Common myeloid progenitor, CD34-positive (primary cell): ENCODE results near the gene PFDN5.

ENCODE experiments used
- CTCF ChIA-PET: fragments of 350-600 bp; sonication (Branson Sonifier 250); formaldehyde crosslinking; loops from one replicate; lab custom pipeline; 2021; ENCODE audit warnings: antibody characterized with exemption; lab: Charles Lee
- POLR2A ChIA-PET: fragments of 350-600 bp; sonication (Branson Sonifier 250); formaldehyde crosslinking; loops from one replicate; lab custom pipeline; 2021; ENCODE audit warnings: antibody characterized with exemption; lab: Charles Lee
- DNase-seq, 3 donors: peaks; one replicate each; pipeline versions ENCODE4 v3.0.0 to v3.0.0-alpha.2; 2013
- H3K27ac ChIP-seq, 2 experiments: 1 replicate in 1 of 2; 2 replicates in 1 of 2; pipeline ENCODE4 v1.7.0; 2013; ENCODE audit warnings: inconsistent platforms in 2 of 2, low read length in 2 of 2, mild to moderate bottlenecking in 2 of 2, low read depth in 1 of 2, moderate library complexity in 1 of 2; ENCODE audit not compliant: severe bottlenecking in 2 of 2, insufficient read depth in 1 of 2, poor library complexity in 1 of 2
- H3K27me3 ChIP-seq, 5 experiments: replicated peaks in 2 of 5; 1 replicate in 3 of 5; 2 replicates in 2 of 5; pipeline versions ENCODE4 v1.6.1 to v1.7.0; 2013; ENCODE audit warnings: low read length in 4 of 5, mild to moderate bottlenecking in 2 of 5, moderate library complexity in 2 of 5, inconsistent platforms in 1 of 5; ENCODE audit not compliant: insufficient read depth in 5 of 5, control insufficient read depth in 4 of 5
- H3K36me3 ChIP-seq, 4 experiments: 1 replicate in 2 of 4; 2 replicates in 2 of 4; pipeline versions ENCODE4 v1.6.1 to v1.7.0; 2013; ENCODE audit warnings: low read length in 3 of 4, control low read depth in 1 of 4, mild to moderate bottlenecking in 1 of 4; ENCODE audit not compliant: control insufficient read depth in 4 of 4, insufficient read depth in 4 of 4
- H3K4me1 ChIP-seq, 4 experiments: 1 replicate in 3 of 4; 2 replicates in 1 of 4; pipeline versions ENCODE4 v1.6.1 to v1.7.1; 2013; ENCODE audit warnings: low read length in 3 of 4, mild to moderate bottlenecking in 3 of 4, control low read depth in 1 of 4, inconsistent platforms in 1 of 4, moderate library complexity in 1 of 4; ENCODE audit not compliant: control insufficient read depth in 4 of 4, insufficient read depth in 4 of 4; ENCODE audit errors: control extremely low read depth in 1 of 4
- H3K4me3 ChIP-seq, 7 experiments: 1 replicate in 4 of 7; 2 replicates in 3 of 7; pipeline versions ENCODE4 v1.5.1 to v1.7.0; 2013; ENCODE audit warnings: mild to moderate bottlenecking in 7 of 7, low read length in 6 of 7, moderate library complexity in 6 of 7, inconsistent platforms in 2 of 7, low read depth in 2 of 7, control low read depth in 1 of 7; ENCODE audit not compliant: insufficient read depth in 4 of 7, control insufficient read depth in 1 of 7; ENCODE audit errors: extremely low read depth in 1 of 7
- H3K9me3 ChIP-seq, 5 experiments: 1 replicate in 4 of 5; 2 replicates in 1 of 5; pipeline versions ENCODE4 v1.6.1 to v1.7.1; 2013; ENCODE audit warnings: low read length in 4 of 5, mild to moderate bottlenecking in 2 of 5, inconsistent platforms in 1 of 5, low read depth in 1 of 5, moderate library complexity in 1 of 5; ENCODE audit not compliant: control insufficient read depth in 4 of 5, insufficient read depth in 2 of 5; ENCODE audit errors: control extremely low read depth in 1 of 5
- WGBS: methylation state at CpG from one replicate; pipeline ENCODE4 v1.1.5; 2013; ENCODE audit not compliant: insufficient coverage; 5-methylcytosine and 5-hydroxymethylcytosine counted together

Gene PFDN5

DNA sequence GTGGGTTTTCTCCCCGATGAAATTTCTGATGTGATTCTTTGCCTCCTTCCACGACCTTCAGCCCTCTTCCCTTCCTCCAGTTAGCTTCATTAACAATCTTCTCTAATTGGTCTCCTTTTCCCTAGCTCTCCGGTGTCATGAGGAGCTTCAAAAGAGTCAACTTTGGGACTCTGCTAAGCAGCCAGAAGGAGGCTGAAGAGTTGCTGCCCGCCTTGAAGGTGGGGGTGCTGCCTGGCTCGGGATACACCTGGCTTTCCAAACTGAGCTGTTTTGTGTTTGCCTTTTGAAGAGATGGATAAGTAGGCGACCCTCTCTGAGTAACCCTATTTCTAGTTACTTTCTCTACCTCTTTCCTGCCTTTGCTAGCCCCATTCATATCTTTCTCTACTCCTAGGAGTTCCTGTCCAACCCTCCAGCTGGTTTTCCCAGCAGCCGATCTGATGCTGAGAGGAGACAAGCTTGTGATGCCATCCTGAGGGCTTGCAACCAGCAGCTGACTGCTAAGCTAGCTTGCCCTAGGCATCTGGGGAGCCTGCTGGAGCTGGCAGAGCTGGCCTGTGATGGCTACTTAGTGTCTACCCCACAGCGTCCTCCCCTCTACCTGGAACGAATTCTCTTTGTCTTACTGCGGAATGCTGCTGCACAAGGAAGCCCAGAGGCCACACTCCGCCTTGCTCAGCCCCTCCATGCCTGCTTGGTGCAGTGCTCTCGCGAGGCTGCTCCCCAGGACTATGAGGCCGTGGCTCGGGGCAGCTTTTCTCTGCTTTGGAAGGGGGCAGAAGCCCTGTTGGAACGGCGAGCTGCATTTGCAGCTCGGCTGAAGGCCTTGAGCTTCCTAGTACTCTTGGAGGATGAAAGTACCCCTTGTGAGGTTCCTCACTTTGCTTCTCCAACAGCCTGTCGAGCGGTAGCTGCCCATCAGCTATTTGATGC is 26.4 kb upstream of the PFDN5 start:
- POLR2A ChIA-PET, result no interaction called here

GRCh38 chr12:53274445-53274844 is 20.9 kb upstream of the PFDN5 start:
- CTCF ChIA-PET, result interaction anchor here (11.8 to 20.5 kb wide), 2 partner anchors 10 to 59 kb away, joined by 175 to 299 read pairs; partner anchors contain the start of gene ITGB7

More for the DNA sequence above, 26.4 kb upstream of the PFDN5 start:
- Histone ChIP-seq H3K4me1 (peaks cover 2 to 35% (median 18%) of the 10 kb centered on the region in 4 experiments), H3K27me3 (no peaks in the 10 kb centered on the region), H3K9me3 (no peaks in the 10 kb centered on the region), H3K36me3 (peaks cover 0 to 32% (median 6%) of the 10 kb centered on the region in 4 experiments), H3K4me3 (peak overlapping the region; percentile 72 to 97 (median 84)), H3K27ac (peak overlapping the region; percentile 50 to 84)
- peak in 1 of 3 donors; percentile 6 for DNase-seq
- 75% methylated on average over 18 of the region's 20 CpGs for WGBS
- CTCF ChIA-PET, result interaction anchor here (1.0 to 20.5 kb wide), 18 partner anchors 10 to 204 kb away, joined by 3 to 299 read pairs (median 5); partner anchors contain the start of genes AAAS, CSAD, ITGB7 and MYG1

DNA sequence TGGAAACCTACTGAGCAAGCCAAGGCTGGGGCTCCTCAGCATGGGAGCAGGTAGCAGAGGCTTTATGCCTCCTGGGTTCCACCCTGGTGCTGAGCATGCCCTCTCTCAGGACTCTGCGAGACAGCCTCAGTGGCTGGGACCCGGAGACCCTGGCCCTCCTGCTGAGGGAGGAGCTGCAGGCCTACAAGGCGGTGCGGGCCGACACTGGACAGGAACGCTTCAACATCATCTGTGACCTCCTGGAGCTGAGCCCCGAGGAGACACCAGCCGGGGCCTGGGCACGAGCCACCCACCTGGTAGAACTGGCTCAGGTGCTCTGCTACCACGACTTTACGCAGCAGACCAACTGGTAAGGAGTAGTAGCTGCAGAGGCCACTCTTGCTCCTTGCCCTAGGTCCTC is 18.8 kb upstream of the PFDN5 start:
- POLR2A ChIA-PET, result no interaction called here
- CTCF ChIA-PET, result interaction anchor here (2.2 to 24.3 kb wide), 4 partner anchors 6 to 62 kb away, joined by 5 to 399 read pairs (median 102); partner anchors contain the start of gene ESPL1
- DNase-seq, result no peak
- H3K36me3 ChIP-seq, result peaks cover 21 to 69% (median 36%) of the 10 kb centered on the region in 4 experiments
- 100% methylated on average over 11 of the region's 11 CpGs for WGBS
- peaks cover 0 to 3% (median 1%) of the 10 kb centered on the region in 4 experiments for H3K4me1 ChIP-seq
- no peaks in the 10 kb centered on the region for H3K27me3 ChIP-seq
- no peaks in the 10 kb centered on the region for H3K9me3 ChIP-seq
- no peak overlapping the region for H3K4me3 ChIP-seq
- H3K27ac ChIP-seq, result no peak overlapping the region

More at GRCh38 chr12:53274445-53274844, 20.9 kb upstream of the PFDN5 start:
- POLR2A ChIA-PET, result no interaction called here
- peaks cover 18 to 73% (median 35%) of the 10 kb centered on the region in 4 experiments for H3K36me3 ChIP-seq
- no peak overlapping the region for H3K27ac ChIP-seq
- H3K27me3 ChIP-seq, result no peaks in the 10 kb centered on the region
- no peaks in the 10 kb centered on the region for H3K9me3 ChIP-seq
- no peak for DNase-seq
- no peak overlapping the region for H3K4me3 ChIP-seq
- H3K4me1 ChIP-seq, result peaks cover 0 to 12% (median 2%) of the 10 kb centered on the region in 4 experiments
- WGBS, result 98% methylated on average over 4 of the region's 5 CpGs

GRCh38 chr12:53277981-53278380 is 17.4 kb upstream of the PFDN5 start:
- peaks cover 0 to 3% (median 1%) of the 10 kb centered on the region in 4 experiments for H3K4me1 ChIP-seq
- no peak for DNase-seq
- H3K9me3 ChIP-seq, result no peaks in the 10 kb centered on the region
- WGBS, result 100% methylated on average over 4 of the region's 9 CpGs
- H3K36me3 ChIP-seq, result peaks cover 28 to 72% (median 44%) of the 10 kb centered on the region in 4 experiments
- ChIA-PET CTCF (interaction anchor here (0.7 to 24.3 kb wide), 13 partner anchors 8 to 176 kb away, joined by 3 to 399 read pairs (median 5); partner anchors contain the start of genes AAAS, ESPL1 and ITGB7), POLR2A (no interaction called here)
- no peak overlapping the region for H3K27ac ChIP-seq
- no peak overlapping the region for H3K4me3 ChIP-seq
- H3K27me3 ChIP-seq, result no peaks in the 10 kb centered on the region

GRCh38 chr12:53279283-53279869 is 16.0 kb upstream of the PFDN5 start:
- H3K4me3 ChIP-seq, result no peak overlapping the region
- no peaks in the 10 kb centered on the region for H3K9me3 ChIP-seq
- peaks cover 28 to 81% (median 48%) of the 10 kb centered on the region in 4 experiments for H3K36me3 ChIP-seq
- WGBS, result 95% methylated on average over 3 of the region's 3 CpGs
- CTCF ChIA-PET, result interaction anchor here (0.7 to 24.3 kb wide), 9 partner anchors 8 to 75 kb away, joined by 3 to 399 read pairs (median 8); partner anchors contain the start of genes AAAS and ESPL1
- H3K4me1 ChIP-seq, result peaks cover 0 to 3% (median 1%) of the 10 kb centered on the region in 4 experiments
- H3K27me3 ChIP-seq, result no peaks in the 10 kb centered on the region
- DNase-seq, result no peak
- no peak overlapping the region for H3K27ac ChIP-seq
- POLR2A ChIA-PET, result interaction anchor here (0.6 kb wide), 1 partner anchor 19 kb away, joined by 5 read pairs; no protein-coding TSS in a partner anchor

GRCh38 chr12:53279888-53280498 is 15.3 kb upstream of the PFDN5 start:
- DNase-seq, result no peak
- Histone ChIP-seq H3K36me3 (peaks cover 26 to 78% (median 48%) of the 10 kb centered on the region in 4 experiments), H3K27me3 (no peaks in the 10 kb centered on the region), H3K9me3 (no peaks in the 10 kb centered on the region), H3K27ac (no peak overlapping the region), H3K4me3 (no peak overlapping the region), H3K4me1 (peaks cover 0 to 3% (median 1%) of the 10 kb centered on the region in 4 experiments)
- ChIA-PET POLR2A (no interaction called here), CTCF (interaction anchor here (1.5 to 24.3 kb wide), 5 partner anchors 8 to 75 kb away, joined by 3 to 399 read pairs (median 30); partner anchors contain the start of genes AAAS and ESPL1)
- WGBS, result 93% methylated on average over 7 of the region's 9 CpGs
